ENCODE data around the gene MCRIP2.
"Not testable (repeated sequence)": the region's sequence is repeated elsewhere in the genome, so short reads cannot be mapped to it uniquely, and the experiment has no call there.

Gene MCRIP2

GRCh38 chr16:680967-681745 lies 39.5 kb downstream of the MCRIP2 start:
- DNase-seq (ENCODE audit: low read depth in 2 of 2), result no peak

DNA sequence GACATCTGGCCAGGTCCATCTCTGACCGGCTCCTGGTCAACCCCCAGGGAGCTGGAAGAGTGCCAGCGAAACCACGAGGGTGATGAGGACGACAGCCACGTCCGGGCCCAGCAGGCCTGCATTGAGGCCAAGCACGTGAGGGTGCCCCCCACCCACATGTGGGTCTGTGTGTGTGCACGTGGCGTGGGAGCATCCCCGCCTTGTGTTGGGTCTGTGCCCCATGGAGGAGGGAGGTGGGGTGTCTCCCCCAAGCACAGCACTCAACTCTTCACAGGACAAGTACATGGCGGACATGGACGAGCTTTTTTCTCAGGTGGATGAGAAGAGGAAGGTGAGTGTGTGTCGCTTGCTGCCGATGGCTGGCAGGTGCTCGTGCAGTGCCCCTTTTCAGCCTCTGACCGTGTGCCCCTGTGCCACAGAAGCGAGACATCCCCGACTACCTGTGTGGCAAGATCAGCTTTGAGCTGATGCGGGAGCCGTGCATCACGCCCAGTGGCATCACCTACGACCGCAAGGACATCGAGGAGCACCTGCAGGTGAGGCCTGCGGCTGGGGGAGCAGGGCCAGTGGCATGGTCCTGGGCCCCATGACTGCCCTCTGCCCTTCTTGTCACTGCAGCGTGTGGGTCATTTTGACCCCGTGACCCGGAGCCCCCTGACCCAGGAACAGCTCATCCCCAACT lies 40.3 kb downstream of the MCRIP2 start:
- DNase-seq (ENCODE audit: low read depth in 2 of 2), result no peak

- no peak for DNase-seq (ENCODE audit: low read depth in 2 of 2)
These were observed 41.1 kb downstream of the MCRIP2 start for GRCh38 chr16:682493-683395.

DNA sequence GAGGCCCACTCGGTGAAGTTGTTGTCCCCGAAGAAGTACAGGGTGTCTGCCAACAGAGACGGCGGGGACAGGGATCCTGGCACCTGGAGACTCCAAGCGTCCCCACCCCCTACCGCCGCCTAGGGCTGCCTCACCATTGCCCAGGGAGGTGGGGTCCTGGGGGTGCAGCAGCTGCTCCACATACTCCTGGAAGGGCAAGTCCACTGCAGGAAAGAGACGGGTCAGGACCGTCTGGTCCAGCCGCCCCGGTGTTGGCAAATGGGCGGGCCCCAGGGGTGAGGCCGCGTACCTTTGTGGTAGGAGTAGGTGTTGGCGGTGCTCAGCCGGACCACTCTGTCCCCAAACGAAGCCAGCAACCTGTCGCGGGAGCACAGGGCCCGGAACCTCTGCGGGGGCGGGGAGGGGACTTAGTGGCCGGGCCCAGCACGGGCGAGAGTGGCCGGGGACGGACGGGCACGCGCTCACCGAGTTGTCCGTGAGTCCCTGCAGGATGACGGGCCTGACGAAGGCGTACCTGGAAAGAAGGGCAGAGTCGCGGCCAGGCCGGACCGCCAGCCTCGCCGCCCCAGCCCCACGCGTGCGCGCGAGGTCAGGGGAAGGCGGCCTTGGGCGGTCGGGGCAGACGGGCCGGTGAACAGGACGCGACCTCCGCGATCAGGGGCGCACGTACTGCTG lies 41.9 kb downstream of the MCRIP2 start:
- no peak for DNase-seq (ENCODE audit: low read depth in 2 of 2)

DNA sequence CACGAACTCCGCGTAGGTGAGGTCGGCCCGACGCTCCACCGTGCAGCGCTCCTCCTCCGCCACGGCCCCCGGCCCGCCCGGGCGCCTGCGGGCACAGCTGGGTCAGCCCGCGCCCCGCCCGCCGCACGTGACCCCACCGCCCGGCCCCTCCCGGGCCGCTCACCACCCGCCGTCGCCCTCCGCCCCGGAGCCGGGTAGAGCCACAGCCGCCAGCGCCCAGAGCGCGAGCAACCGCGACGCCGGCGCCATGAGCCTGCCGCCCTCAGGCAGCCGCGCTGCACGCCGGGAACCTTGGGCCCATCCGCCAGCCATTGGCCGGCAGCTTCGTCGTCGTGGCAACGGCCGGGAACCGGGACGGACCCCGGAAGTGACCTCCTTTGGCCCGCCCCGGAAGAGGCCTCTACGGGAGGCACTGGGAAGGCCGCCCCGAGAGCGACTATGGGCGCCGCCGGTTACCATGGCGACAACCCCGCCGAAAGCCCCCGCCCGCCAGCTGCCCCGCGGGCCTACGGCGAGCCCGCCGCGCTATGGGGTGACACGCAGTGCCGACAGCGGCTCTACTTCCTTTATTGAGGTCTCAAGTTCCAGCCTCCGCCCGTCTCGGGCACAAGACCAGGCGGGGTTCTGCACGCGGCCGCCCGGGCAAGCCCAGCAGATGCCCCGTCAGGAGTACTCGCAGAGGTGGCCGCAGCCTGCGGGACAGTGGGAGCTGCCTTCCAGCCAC lies 42.6 kb downstream of the MCRIP2 start, which contains the start of gene JMJD8:
Gene JMJD8 (minus strand): TSS at position 264 of the 724 bp plus-strand sequence. CDS start 15 bp downstream, at position 249.
- DNase-seq (ENCODE audit: low read depth in 2 of 2), result peak; percentile 91 to 97

DNA sequence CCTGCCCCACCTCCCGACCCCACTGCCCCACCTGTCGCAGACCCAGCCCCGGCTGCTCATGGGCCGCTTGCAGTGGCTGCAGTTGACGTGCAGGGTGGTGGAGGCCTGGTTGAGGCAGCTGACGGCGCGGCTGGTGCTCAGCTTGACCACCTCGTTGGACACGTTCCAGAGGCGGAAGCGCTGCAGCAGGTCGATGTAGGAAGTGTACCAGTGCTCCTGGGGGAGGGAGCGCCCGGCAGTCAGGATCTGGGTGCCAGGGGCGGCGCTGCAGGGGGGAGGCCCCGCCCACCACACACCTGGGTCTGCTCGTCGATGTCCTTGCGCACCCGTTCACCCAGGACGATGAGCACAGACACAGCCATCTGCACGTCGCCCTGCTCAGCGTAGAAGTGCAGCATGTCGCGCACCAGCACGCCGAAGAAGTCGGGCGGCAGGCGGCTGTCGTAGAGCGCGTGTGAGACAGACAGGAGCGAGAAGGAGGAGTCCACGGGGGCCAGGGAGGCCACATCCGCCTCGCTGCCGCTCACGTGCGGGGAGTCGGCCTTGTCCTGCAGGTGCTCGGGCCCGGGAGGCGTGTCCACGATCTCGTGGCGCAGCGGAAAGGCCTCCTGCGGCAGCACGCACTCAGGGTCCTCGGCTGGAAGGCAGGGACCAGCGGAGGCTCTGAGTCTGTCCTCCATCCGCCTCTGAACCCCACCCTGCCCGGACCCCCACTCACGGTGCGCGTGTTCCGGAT lies 43.5 kb downstream of the MCRIP2 start:
- DNase-seq (ENCODE audit: low read depth in 2 of 2), result no peak

GRCh38 chr16:685967-686366 lies 44.3 kb downstream of the MCRIP2 start:
- DNase-seq (ENCODE audit: low read depth in 2 of 2), result no peak

DNA sequence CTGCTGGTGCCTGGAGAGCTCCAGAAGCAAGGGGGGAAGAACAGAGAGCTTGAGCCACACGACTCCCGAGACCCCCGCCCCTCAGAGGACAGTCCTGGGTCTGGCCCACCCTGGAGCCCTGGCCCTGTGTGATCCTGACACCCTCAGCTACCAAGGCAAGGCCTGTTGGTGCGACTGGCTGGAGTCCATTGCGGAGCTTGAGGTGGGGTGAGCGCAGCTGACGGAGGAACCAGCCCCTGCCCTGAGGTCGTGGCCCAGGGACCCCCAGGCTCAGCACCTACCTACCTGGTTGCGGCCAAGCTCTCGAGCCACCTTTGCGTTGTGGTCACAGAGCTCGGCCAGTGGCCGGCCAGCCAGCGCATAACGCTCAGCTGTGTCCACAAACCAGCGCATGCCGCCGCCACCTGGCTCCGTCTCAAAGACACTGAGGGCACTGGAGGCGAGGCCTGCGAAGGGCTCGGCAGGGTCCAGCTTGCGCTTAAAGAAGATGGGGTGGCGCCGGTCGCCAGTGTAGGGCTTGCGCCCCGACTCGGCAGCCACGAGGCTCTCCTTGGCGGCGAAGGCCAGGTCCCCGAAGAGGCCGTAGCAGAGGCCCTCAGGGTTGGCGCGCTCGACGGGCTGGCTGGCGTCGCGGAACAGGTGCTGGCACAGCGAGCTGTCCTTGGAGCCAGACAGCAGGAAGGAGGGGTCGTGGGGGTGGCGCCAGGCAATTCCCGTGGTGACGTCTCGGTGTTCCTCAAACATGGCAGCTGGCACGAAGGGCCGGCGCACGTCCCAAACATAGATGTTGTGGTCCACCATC lies 45.0 kb downstream of the MCRIP2 start:
- no peak for DNase-seq (ENCODE audit: low read depth in 2 of 2)

DNA sequence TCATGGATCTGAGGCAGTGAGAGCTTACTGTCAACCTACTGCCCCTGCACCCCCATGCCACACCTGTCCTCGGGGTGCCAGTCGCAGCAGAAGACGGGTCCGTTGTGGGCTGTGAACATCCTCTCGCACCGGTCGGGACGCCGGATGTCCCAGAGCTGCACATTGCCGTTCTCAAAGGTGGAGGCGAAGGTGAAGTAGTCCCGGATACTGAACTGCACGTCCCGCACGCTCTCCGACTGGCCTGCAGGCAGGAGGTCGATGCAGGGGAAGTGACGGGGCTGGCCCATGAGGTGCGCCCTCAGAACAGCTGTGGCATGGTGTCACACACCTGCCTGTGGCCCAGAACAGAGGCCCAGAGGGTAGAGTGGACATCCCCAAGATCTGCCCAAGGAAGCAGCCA lies 45.9 kb downstream of the MCRIP2 start:
- no peak for DNase-seq (ENCODE audit: low read depth in 2 of 2)

- no peak for DNase-seq (ENCODE audit: low read depth in 2 of 2)
These were observed 47.7 kb downstream of the MCRIP2 start for GRCh38 chr16:689175-689897.

DNA sequence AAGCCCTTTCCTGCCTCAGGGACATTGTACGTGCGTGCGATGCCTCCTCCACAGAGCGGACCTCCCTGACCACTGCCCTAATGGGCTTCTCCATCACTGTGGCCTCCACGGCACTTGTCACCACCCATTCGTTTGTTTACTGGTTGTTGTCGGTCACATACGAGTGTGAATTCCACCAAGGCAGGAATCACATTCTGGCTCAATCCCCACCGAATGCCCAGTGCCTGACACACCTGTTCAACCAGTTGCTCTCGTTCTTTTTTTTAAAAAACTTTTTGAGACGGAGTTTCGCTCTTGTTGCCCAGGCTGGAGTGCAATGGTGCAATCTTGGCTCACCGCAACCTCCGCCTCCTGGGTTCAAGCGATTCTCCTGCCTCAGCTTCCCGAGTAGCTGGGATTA lies 49.6 kb downstream of the MCRIP2 start:
- DNase-seq (ENCODE audit: low read depth in 2 of 2), result not testable (repeated sequence)

GRCh38 chr16:692356-693108 lies 50.9 kb downstream of the MCRIP2 start:
- no peak for DNase-seq (ENCODE audit: low read depth in 2 of 2)

DNA sequence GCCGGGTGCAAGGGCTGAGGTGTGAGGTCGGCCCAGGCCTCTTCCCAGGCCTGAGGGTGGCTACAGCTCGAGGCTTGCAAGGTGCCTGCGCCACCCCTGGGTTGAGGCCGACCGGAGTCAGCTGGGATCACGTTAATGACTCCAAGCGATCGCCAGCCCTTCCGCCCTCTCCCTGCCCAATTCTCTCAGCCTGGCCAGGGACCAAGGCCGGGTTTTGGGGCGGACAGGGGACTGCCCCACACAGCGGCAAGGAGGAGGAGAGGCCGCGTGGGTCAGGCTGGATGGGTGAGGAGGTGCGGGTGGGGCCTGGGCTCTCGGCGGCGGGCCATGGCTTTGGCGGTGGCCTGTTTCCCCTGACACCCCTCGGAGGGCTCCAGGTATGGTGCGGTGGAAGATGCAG lies 51.7 kb downstream of the MCRIP2 start:
- DNase-seq (ENCODE audit: low read depth in 2 of 2), result no peak

DNA sequence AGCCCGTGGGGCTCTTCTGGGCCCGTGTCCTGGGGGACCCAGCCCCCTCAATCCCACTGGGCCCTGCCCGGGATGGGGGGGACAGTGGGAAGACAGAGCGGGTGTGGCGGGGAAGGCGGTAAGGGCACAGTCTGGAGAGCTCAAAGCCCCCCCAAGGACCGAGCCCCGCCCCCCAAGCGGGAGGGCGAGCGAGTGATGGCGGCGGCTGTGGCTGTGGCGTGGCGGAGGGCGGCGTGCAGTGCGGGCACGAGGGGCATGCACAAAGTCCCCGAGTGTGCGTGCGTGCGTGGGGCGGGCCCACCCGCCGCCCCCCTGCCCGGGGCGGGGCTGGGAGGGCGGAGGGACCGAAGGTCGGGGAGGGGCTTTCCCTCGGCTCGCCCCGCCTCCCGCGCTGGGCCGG lies 52.1 kb downstream of the MCRIP2 start:
- DNase-seq (ENCODE audit: low read depth in 2 of 2), result no peak

GRCh38 chr16:694187-694862 lies 52.7 kb downstream of the MCRIP2 start:
- DNase-seq (ENCODE audit: low read depth in 2 of 2), result no peak

- DNase-seq (ENCODE audit: low read depth in 2 of 2), result no peak
These were observed 53.3 kb downstream of the MCRIP2 start for GRCh38 chr16:694863-695354.

Data from stimulated activated CD4-positive, alpha-beta T cell treated with anti-CD3 and anti-CD28 coated beads, Interleukin-1b, Interleukin-23, amount 100 ng/mL, for 4 hours (primary cell).